Ishikawa (cell line): Measurements from ENCODE around the gene GKN2.

Experiments used
- CREB1 ChIP-seq: IDR thresholded peaks from 2 replicates; pipeline ENCODE4 v1.6.1; 2012; ENCODE audit warnings: low read depth
- EGR1 ChIP-seq: IDR thresholded peaks from 2 replicates; pipeline ENCODE4 v1.6.1; 2012
- EP300 ChIP-seq: IDR thresholded peaks from 2 replicates; pipeline ENCODE4 v1.6.1; 2012; ENCODE audit warnings: borderline replicate concordance
- FOXM1 ChIP-seq: IDR thresholded peaks from 2 replicates; pipeline ENCODE4 v1.6.1; 2012; ENCODE audit warnings: low read depth, borderline replicate concordance
- RAD21 ChIP-seq: IDR thresholded peaks from 2 replicates; pipeline ENCODE4 v1.6.1; 2012; ENCODE audit warnings: low read depth
- REST ChIP-seq: IDR thresholded peaks from 2 replicates; pipeline ENCODE4 v1.6.1; 2012; ENCODE audit warnings: low read depth, mild to moderate bottlenecking
- TAF1 ChIP-seq: IDR thresholded peaks from 2 replicates; pipeline ENCODE4 v1.6.1; 2012; ENCODE audit warnings: low read depth, mild to moderate bottlenecking
- TCF12 ChIP-seq: IDR thresholded peaks from 2 replicates; pipeline ENCODE4 v1.6.1; 2012; ENCODE audit warnings: low read depth
- TEAD4 ChIP-seq: IDR thresholded peaks from 2 replicates; pipeline ENCODE4 v1.6.1; 2012
- YY1 ChIP-seq: IDR thresholded peaks from 2 replicates; pipeline ENCODE4 v1.6.1; 2012; ENCODE audit warnings: low read depth
- TF ChIP-seq, protein P1 (sequence below): IDR thresholded peaks from 2 replicates; pipeline ENCODE4 v1.6.1; 2012
- TF ChIP-seq, protein P2 (sequence below): IDR thresholded peaks from 2 replicates; pipeline ENCODE4 v1.6.1; 2012

- TF ChIP-seq CREB1: no peak
- TF ChIP-seq REST: no peak
- no peak for TF ChIP-seq RAD21
- TF ChIP-seq TAF1: no peak
- TF ChIP-seq EP300: no peak
- TF ChIP-seq, protein P1, sequence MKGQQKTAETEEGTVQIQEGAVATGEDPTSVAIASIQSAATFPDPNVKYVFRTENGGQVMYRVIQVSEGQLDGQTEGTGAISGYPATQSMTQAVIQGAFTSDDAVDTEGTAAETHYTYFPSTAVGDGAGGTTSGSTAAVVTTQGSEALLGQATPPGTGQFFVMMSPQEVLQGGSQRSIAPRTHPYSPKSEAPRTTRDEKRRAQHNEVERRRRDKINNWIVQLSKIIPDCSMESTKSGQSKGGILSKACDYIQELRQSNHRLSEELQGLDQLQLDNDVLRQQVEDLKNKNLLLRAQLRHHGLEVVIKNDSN: no peak
- TF ChIP-seq FOXM1: no peak
- TF ChIP-seq, protein P2, sequence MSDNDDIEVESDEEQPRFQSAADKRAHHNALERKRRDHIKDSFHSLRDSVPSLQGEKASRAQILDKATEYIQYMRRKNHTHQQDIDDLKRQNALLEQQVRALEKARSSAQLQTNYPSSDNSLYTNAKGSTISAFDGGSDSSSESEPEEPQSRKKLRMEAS: no peak
- TF ChIP-seq TCF12: no peak
- no peak for TF ChIP-seq YY1
- TF ChIP-seq TEAD4: no peak
- TF ChIP-seq EGR1: no peak
Observed at GRCh38 chr2:68959001-68959400, 6.3 kb upstream of the GKN2 start.
